Left cardiac atrium (tissue), 4 donors: ENCODE results near the gene MPRIP. TPM values are rescaled to one million over a fixed set of nuclear protein-coding genes. Genes with fewer than 3 reads are reported as not detected.

ENCODE experiments used
- ATAC-seq, 2 donors: fragments of 200-7000 bp; cut with Tn5 transposase; one replicate each; pipeline ENCODE4 v1.9.1; 2020; ENCODE audit warnings: mild to moderate bottlenecking in 2 of 2, moderate library complexity in 2 of 2
- DNase-seq: peaks from one replicate; pipeline ENCODE4 v3.0.0-alpha.2; 2020
- intact Hi-C, 2 donors: fragments of 100-400 bp; cut with DNase I; formaldehyde crosslinking; loops; one replicate each; pipeline versions ENCODE4 v1.14.1 to v1.15.1; 2022 to 2023
- total RNA-seq, 2 donors: library from RNA; stranded (reverse); fragmentation: NEBNext Ultra II Directional; extraction: Animal tissue kit (Norgen Biotek cat#: 25700); gene quantifications; one replicate each; pipeline ENCODE4 v1.2.1, GENCODE V29; 2021
- donor health status: DM: no; HTN: yes; CAD: no.
- donor health status: DM: no; HTN: yes; CAD: no; lungs with severe emphysema.
- donor health status: DM: yes; HTN: yes; CAD: no.
- donor health status: Dilated cardiomyopathy.

MPRIP gene
- total RNA-seq, 2 donors from 2014 or later: 247 to 329 TPM

DNA sequence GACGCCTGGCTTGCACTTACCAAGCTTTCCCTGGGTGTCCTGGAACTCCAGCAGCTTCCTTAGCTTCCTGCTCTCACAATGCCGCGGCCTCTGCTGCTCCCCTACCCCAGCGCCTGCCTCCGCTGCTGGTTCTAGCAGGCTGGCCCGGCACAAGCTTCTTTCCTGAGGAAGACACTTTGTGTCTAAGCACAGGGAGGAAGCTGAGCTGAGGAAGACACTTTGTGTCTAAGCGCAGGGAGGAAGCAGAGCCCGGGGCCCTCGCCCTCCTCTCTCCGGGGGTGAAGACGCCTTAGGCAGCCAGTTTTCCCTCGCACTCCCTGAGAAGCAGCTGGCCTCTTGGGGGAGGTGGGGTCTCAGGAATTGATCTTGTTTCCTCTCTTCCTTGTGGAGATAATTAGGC lies 99.0 kb downstream of the MPRIP start:
- ATAC-seq (no peak), DNase-seq (no peak)
- intact Hi-C loops: loop anchor here in 1 of 2 donors (10.0 kb wide), 1 partner anchor 136 kb away; no protein-coding TSS in a partner anchor

DNA sequence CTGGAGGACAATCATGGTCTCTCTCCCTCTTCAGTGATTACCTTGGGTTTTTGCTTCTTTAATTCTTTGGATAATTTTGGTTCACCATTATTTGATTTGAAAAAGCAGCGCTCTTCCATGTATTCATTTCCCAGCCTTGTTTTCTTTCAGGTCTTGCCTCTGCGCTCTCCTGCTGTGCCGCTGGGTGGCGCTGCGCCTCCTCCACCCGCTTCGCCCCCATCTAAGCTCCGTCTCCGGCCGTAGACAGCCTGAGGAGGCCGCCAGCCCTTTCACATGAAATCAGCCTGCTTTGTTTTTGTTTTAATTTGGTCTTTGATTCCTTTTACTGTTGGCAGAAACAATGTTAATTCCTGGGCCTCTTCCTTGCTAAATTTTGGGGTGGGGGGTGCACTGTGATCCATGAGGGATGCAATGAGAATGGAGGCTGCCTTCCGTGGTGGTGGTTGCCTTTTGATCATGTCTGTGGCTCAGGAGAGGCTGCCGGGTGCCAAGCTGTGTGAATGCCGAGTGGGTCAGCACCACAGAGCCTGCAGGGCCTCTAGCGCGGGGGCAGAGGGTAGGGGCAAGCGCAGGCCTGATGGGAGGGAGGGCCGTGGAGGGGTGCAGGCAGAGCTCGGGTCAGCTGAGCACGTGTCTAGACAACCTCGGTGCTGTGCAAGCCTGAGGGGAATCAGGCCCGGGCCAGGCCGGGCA lies 99.7 kb downstream of the MPRIP start:
- intact Hi-C loops: loop anchor here in 1 of 2 donors (10.0 kb wide), 1 partner anchor 137 kb away; no protein-coding TSS in a partner anchor
- DNase-seq (no peak), ATAC-seq (peak in 1 of 2 donors; percentile 61)

DNA sequence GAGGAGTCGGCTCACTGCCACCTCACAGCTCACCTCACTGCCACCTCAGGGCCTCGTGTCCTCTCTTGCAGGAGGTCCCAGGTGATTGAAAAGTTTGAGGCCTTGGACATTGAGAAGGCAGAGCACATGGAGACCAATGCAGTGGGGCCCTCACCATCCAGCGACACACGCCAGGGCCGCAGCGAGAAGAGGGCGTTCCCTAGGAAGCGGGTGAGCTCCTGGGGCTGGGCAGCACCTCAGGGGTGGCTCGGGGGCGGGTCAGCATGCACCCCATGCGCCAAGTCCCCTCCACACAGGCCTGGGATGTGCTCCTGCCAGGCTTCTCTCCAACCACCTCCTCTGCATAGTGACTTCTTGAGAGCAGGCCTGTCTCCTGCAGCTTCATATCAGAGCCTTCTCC lies 100.3 kb downstream of the MPRIP start:
- DNase-seq: no peak
- intact Hi-C loops: loop anchor here in 1 of 2 donors (10.0 kb wide), 1 partner anchor 138 kb away; no protein-coding TSS in a partner anchor
- no peak for ATAC-seq

DNA sequence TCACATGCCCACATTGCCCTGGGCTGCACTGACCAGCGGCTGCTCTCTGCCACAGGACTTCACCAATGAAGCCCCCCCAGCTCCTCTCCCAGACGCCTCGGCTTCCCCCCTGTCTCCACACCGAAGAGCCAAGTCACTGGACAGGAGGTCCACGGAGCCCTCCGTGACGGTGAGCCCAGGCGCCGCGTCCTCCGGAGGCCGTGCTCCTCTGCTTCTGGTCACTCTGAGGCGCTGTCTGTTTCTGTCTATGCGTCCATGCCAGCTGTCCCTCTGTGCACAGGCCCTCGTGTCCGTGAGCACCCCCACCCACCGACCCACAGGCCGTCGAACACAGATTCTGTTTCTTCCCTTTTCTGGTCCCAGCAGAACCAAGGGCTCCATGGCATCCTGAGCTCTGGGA lies 101.2 kb downstream of the MPRIP start:
- DNase-seq (no peak), ATAC-seq (no peak)
- intact Hi-C loops: loop anchor here in 1 of 2 donors (10.0 kb wide), 1 partner anchor 139 kb away; no protein-coding TSS in a partner anchor

DNA sequence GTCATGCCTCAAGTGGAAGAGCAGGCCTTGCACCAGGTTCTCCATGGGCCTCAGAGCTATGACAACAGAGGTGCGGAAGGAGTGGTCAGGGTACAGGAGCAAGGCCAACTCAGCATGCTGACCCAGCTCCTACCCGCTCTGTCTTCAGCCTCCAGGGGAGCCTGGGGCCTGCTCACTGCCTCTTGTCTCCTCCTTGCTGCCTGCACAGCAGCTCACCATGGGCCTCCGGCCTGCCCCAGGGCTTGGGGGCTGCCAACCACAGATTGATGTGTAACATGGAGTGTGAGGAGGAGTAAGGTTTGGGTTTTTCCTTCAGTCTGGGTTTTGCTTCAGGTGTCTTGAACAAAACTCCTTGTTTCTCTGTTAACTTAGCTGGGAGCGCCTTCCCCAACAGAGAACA lies 101.8 kb downstream of the MPRIP start:
- intact Hi-C loops: loop anchor here in 1 of 2 donors (10.0 kb wide), 1 partner anchor 139 kb away; no protein-coding TSS in a partner anchor
- DNase-seq (no peak), ATAC-seq (no peak)

DNA sequence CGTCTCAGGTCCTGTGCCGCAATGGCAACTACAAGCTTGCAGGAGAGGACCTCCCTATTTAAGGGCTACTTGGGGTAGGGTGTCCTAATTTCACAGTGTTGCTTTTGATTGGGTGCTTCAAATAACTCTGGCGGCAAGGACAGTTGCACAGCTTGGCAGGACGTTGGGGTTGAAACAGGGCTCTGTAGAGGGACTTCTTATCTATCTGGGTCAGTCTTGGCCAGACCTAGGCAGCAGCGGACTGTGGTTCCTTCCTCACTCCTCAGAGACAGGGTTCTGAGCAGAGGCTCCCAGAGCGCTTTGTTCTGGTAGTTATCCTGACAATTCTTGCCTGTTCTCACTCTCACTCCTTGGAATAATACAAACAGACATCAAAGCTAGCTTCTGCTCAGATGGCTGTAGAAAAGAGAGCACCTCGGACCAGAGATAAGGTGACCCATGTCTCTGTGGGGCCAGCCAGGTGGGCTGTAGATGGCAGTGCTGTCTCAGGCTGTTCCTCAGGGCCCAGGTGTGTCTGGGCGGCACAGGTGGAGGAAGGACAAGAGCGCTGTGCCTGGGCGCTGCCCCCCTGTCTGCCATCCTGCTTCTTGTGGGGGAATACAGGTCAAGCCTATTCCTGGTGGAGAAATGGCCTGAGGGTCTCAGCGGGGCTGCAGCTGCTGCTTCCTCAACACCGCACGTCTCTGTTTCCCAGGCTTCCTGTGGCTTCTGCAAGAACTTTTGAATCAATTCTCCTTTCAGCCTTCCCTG lies 102.8 kb downstream of the MPRIP start:
- intact Hi-C loops: loop anchor here in 1 of 2 donors (10.0 kb wide), 1 partner anchor 140 kb away; no protein-coding TSS in a partner anchor
- DNase-seq: no peak
- ATAC-seq: peak; percentile 50 to 71

DNA sequence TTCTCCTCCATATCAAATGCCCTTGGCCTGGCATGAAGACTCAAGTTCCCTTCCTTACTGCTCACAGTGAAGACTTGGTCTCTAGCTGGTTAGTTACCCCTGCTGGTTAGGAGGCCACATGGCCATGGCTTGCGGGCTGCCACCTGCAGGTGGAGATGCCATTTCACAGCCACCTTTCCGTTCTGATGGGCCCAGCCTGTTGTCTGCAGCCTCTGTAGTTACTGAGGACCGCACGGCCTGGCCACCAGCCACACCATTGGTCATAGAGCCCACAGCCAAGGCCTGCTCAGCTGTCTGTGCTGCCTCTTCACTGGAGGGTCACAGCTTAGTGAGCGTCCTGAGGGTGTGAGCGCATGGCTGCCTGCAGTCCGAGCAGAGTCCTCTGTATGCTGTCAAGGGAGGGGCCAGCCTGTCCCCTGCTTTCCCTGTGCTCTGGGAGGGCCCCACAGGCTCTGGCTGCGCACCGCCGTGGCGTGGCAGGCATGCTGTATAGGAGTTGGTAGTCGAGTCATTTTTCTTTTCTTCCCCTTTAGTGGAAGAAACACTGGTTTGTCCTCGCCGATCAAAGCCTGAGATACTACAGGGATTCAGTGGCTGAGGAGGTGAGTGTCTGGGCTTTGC lies 104.6 kb downstream of the MPRIP start:
- DNase-seq (no peak), ATAC-seq (peak in 1 of 2 donors; percentile 3)
- intact Hi-C loops: loop anchor here in 1 of 2 donors (10.0 kb wide), 1 partner anchor 142 kb away; no protein-coding TSS in a partner anchor

DNA sequence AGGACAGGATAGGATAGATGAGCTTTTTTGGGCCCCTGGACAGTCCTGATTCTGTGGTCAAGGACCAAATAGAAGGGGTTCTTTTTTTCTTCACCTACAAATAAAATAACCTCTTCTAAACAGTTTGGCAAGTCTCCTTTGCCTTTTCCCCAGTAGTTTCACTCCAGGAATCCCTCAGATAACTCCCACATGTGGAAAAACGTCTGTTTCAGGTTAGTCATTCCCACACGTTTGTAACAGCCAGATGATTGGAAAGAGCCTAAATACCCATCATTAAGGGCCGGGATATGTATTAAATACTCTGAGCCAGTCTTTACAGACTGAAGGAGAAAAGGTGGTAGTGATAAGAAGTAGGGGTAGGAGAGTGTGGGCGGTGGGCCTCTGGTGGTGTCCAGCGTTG lies 105.6 kb downstream of the MPRIP start:
- ATAC-seq (no peak), DNase-seq (no peak)
- intact Hi-C loops: loop anchor here in 1 of 2 donors (10.0 kb wide), 1 partner anchor 143 kb away; no protein-coding TSS in a partner anchor

DNA sequence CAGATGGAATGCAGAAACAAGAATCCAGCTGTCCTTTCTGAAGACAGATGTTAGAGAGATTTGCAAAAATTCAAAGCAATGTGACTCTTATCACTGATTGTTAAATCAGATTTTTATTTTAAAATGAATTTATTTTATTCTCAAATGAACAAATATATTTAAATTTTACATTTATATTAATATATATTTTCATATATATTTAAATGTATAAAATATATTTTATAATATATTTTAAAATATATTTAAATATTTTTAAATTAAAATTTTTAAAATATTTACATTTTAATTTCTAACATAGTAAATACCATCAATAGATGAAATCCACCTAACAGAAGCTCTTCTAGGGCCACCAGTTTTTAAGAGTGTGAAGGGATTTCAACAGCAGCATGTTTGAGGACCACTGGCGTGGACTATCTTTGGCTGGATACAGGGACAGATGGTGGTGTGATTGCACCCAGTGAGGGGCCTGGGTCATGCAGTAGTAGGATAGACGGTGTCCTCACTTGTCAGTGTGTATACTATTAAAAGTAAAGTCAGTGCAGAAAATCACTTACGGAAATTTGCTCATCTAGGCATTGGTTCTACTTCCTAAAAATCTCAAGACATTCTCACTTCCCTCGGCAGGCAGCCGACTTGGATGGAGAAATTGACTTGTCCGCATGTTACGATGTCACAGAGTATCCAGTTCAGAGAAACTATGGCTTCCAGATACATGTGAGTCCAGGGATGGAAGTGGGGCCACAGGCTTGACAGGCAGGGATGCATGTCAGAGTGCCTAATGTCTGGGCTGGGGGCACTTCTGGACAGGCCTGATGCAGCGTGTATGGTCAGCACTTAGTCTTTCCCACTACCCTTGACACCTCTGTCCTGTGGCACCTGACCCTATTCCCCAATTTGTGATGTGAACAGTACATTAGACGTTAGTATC lies 107.5 kb downstream of the MPRIP start:
- ATAC-seq: no peak
- no peak for DNase-seq
- intact Hi-C loops: loop anchor here in 1 of 2 donors (10.0 kb wide), 1 partner anchor 145 kb away; no protein-coding TSS in a partner anchor

DNA sequence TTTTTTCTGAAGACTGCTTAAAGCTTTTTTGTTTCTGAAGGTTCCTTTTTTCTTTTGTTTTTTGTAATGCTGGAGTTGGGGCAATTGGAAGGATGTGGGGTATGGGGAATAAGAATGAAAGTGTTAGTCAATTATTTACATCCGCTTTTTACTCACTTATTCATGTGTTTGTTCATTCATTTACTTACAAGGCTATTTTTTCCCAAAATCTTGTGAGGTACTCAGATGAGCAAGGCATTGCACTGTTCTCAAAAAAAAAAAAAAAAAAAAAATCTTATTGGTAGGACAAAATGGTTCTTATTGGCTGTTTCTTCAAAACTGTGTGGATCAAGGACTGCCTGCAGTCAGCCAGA lies 108.2 kb downstream of the MPRIP start:
- no peak for DNase-seq
- ATAC-seq: no peak
- intact Hi-C loops: no loop called here

DNA sequence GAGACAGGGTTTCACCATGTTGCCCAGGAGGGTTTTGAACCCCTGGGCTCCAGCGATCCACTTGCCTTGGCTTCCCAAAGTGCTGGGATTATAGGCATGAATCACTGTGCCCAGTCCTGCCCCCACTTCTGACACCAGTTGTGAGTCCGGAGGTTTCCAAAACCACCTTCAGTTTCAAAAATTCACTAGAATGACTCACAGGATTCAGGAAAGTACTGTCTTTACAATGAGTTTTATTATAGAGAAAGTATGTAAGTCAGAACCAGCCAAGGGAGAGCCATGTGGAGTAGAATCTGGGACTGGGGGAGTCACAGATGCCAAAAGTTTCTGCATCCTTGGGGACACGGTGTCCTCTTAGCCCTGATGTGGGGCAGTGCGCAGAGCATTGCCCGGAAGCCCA lies 108.8 kb downstream of the MPRIP start:
- intact Hi-C loops: no loop called here
- no peak for ATAC-seq

DNA sequence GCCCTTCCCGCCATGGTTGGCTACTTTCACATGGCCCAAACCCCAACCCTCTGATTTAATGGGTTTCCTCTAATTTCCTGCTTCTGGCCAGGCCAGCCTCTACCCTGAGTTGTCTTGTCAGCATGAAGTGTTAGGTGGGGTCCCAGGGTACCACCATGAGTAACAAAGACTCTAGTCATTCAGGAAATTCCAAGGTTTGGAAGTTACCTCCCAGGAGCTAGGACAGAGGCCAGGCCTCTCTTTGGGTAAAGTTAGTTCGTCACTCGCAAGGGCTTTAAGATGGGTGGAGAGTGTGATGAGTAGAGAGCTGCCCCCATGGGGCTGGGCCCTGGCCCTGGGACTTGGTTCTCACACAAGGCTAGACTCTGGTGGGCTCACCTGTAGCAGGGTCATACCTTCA lies 109.3 kb downstream of the MPRIP start:
- ATAC-seq (no peak), DNase-seq (no peak)
- intact Hi-C loops: no loop called here

More for the DNA sequence above, 108.8 kb downstream of the MPRIP start:
- no peak for DNase-seq

DNA sequence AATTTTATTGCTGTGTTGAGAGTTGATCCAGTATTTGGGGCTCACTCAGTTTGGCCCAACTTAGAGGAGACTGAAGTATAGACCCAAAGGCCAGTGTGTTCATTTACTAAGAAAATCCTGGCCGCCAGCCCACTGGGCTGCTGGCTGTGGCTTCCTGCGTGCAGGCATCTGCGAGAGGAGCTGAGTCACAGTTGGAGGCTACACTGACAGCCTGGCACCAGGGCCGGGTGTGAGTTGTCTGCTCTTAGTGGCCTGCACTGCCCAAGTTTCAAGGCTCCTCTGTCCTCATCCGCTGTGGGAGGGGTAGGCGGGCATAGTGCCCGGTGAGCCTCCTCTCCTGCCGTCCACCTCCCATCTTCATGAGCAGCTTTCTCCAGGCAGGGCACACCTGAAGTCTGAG lies 109.7 kb downstream of the MPRIP start:
- DNase-seq (peak; percentile 92), ATAC-seq (peak; percentile 95 to 96)
- intact Hi-C loops: no loop called here

DNA sequence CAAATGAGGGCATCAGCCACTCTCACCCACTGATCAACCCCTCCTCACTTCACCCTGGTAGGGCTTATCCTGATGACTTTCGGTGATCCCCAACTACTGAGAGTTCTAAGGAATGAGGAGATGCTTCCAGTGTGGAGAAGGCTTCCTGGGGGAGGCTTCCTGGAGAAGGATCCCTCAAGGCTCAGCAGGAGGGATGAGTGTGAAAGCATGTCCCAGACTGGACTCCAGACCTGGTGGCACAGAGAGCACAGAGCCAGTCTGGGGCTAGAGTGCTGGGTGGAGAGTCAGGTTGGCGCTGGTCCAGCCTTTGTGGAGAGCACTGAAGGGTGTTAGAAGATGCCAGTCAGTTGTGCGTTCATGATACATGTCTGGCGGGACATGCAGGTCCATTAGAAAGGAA lies 110.1 kb downstream of the MPRIP start:
- peak; percentile 74 to 78 for ATAC-seq
- DNase-seq: peak; percentile 74
- intact Hi-C loops: no loop called here

DNA sequence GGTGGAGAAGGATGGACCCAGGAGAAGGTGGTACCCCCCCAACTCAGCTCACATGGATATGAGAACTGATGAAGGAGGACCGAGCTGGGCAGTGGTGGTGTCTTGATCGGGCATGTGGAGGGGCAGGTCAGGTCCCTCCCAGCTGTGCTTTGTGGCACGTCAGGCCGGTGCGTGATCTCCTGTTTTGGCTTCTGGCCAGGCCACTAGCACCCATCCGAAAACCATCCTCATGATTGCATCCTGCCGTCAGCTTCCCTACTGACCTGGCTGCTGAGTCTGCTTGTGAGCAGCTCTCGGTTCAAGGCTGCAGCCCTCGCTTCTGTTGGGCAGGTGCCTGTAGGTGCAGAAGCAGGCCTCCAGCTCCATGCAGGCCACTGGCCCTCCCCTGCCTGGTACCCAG lies 110.8 kb downstream of the MPRIP start:
- intact Hi-C loops: no loop called here
- DNase-seq (no peak), ATAC-seq (no peak)

DNA sequence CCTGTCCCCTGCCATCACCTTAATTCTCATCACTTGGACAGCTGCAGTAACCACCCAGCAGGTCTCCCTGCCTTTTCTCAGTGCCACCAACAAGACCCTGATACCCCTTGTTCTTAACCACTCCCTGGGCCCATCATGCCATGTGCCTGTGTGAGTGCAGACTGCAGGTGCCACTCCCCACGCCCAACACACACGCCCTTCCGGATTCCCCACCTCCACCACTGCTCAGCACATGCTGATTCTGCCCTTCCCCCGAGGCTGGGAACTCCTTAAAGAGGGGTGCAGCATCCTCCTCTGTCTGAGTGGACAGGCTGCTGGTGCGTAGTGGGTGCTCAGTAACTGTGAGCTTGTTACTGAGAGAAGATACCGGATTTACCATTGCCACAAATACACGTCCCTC lies 111.5 kb downstream of the MPRIP start:
- intact Hi-C loops: no loop called here
- DNase-seq: no peak
- no peak for ATAC-seq

DNA sequence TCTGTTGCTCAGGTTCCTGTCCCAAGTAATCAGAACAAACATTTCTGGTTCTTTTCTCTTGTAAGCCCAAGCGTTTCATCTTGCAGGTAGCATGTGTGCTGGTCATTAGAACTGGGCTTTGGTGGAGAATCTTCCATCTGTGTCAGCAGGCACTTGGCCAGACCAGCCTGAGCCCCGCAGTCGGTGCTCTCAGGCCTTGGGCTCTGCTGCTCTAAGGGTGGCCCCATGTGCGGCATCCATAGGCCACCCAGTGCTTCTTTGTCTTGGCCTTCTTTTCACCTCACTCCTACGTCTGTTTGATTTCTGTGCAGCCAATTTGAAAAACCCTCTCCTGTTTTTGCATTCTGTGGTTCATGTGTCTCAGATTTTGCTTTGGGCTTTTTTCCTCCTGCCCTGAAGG lies 112.3 kb downstream of the MPRIP start:
- ATAC-seq (no peak), DNase-seq (no peak)
- intact Hi-C loops: no loop called here

DNA sequence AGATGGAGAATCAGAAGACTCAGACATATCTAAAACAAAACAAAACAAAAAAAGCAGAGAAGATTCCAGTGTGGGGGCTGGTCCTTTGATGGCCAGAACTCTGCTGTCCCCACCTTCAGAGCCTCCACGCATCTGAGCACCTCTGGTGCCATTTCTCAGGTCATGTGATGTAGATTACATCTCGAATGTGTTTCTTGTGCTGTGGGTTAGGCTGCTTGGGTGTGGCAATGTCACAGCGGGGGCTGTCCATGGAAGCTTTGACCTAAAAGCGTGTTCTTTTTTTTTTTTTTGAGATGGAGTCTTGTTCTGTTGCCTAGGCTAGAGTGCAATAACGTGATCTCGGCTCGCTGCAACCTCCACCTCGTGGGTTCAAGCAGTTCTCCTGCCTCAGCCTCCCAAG lies 112.7 kb downstream of the MPRIP start:
- DNase-seq: no peak
- intact Hi-C loops: no loop called here
- no peak for ATAC-seq

DNA sequence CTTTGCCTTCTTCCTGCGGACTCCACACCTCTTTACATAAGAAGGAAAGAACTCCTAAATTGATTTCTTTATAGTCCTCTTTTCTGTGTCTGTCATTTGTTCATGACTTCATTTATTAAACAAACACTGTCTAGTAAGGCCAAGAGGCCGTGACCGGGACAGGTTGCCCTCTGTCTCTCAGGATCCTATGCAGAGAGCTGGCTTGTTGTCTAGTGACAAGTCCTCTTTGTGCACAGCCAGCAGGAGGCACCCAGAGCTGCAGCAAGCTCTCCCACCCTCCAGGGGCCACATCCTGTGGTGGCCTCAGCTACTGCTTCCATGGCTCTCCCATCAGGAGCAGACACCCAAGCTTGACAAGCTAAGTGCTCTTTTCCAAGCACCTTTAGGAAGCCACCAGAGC lies 113.3 kb downstream of the MPRIP start:
- ATAC-seq: no peak
- DNase-seq: no peak
- intact Hi-C loops: no loop called here
